ENCODE data around the gene CFAP46.
"Not testable (repeated sequence)": the region's sequence is repeated elsewhere in the genome, so short reads cannot be mapped to it uniquely, and the experiment has no call there.

CFAP46 gene

DNA sequence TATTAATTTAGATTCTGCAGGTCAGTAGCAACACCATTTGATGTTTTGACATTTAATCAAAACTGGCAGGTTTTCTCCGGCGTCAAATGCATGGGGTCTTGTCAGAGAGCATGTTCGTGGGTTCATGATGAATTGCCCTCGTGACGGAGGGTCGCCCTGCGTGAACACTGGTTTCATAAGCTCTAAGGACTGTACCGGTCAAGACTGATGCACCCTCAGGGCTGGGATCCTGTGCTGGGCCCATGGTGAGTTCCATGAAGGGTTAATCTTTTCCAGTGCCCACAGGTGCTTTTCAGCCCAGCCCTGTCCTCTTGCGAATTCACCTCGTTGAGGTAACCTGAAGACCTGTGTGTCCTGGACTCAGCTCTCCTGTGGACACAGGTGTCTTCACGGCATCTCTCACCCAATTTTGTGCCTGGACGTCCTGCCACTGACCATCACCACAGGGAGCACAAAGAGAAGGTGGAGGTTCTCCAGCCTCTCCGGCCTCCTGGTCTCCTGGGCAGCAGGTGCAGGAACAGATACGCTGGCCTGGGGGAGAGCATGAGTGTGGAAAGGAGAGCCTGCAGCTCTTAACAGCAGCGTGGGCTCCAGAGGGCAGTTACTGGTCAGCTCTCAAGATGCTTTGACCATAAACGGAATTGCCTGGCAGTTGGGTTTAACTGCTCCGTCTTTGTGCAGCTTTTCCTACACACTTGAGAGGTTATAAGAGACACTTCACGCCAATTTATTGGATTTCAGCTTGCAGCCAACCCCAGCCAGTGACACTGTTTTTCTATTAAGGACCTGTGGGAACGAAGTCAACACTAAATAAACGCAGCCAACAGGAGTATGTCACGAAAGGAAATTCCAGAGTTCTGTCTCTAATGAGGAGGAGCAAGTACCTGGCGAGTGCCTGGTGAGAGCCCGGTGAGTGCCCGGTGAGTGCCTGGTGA is 37.4 kb upstream of the CFAP46 start:
- DNase-seq: no peak

- no peak for DNase-seq
Observed at GRCh38 chr10:132978542-132978941, 36.2 kb upstream of the CFAP46 start.

DNA sequence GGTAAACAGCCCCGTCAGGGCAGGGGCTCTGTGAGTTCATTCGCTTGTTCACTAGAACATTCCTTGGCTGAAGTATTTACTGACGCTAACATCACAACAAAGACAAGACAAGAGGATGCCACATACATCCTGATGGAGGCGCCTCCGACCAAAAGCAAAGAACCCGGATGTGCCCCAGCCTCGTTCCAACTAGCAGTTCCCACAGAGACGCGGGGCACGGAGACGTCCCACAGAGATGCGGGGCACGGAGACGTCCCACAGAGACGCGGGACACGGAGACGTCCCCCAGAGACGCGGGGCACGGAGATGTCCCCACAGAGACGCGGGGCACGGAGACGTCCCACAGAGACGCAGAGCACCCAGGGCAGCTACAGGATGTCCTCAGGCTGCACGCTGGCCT is 35.4 kb upstream of the CFAP46 start:
- DNase-seq: no peak

GRCh38 chr10:132977076-132977475 is 34.7 kb upstream of the CFAP46 start:
- no peak for DNase-seq

- no peak for DNase-seq
Observed at GRCh38 chr10:132975831-132976682, 33.7 kb upstream of the CFAP46 start.

- no peak for DNase-seq
Observed at GRCh38 chr10:132974886-132975830, 32.8 kb upstream of the CFAP46 start.

DNA sequence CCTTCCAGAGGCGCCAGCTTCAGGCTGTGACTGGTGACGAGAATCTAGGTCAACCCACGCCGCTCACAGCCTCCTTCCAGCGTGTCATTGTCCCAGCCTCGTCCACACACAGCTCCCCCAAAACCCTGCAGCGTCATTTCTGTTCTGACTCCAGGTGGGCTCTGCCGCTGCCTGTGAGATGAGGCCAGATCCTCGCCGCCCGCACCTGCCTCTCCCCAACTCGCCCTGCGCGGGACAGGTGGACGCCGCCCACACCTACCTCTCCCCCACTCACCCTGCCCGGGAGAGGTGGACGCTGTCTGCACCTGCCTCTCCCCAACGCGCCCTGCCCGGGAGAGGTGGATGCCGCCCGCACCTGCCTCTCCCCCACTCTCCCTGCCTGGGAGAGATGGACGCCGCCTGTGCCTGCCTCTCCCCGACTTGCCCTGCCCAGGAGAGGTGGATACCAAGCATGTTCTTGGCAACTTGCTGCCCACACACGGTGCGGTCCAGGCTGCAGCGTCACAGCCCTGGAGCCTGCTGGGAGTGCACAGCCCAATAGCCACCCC is 32.0 kb upstream of the CFAP46 start:
- DNase-seq: no peak

DNA sequence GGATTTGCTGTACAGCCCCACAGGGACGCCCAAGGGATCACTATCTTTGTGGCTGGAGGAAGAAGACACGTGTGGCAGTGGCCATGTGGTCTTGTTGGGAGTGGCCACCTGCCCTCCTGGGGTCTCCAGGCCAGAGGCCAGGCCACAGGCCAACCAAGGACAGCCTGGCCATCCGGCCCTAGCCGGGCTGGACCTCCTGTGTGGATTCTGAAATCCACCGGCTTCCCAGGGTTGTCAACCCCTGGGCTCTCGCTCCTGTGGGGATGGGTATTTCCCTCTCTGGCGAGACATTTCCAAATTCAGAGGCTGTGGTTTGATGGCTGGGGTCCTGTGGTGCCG is 31.5 kb upstream of the CFAP46 start:
- DNase-seq: no peak

DNA sequence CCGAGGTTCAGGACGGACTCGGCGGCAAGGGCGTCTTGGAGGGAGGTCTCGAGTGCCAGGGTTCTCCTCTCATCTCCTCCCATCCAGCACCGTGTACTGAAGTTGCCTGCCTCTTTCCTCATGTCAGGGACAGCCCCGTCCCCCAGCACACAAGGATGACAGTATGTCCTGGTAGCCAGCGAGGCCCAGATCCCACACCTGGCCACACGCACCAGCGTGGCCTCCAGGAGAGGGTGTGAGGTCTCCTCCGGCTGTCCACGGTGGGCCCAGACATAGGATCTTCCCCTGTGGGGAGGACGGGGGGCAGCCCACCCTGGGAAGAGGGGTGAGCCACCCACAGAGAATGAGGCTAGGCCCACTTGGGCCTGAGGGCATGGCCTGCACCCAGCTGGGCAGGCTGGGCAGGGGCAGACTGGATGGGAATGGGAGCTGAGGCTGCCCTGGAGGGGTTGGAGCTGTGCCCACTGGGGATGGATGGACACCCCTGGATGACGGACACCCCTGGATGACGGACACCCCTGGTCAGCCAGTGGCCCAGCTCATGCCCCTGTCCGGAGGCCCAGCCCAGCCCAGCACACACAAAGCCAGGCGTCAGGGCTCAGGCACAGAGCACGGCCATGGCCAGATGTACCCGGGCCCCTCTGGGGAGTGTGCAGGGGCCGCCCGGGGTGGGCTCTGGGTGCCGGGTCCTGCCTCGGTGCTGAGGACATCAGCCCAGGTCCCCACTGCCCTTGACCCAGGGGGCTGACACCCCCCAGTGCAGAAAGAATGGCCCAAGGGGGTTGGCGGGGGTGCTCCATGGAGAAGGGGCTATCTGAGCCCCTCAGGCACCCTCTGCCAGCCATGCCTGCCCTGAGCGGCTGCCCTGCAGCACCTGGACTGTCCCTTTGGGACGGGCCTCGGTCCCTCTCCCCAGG is 30.9 kb upstream of the CFAP46 start:
- DNase-seq: no peak

GRCh38 chr10:132972149-132972985 is 30.0 kb upstream of the CFAP46 start:
- DNase-seq: no peak

- DNase-seq: no peak
Observed at GRCh38 chr10:132971448-132972148, 29.2 kb upstream of the CFAP46 start.

- no peak for DNase-seq
Observed at GRCh38 chr10:132970641-132971438, 28.5 kb upstream of the CFAP46 start.

- no peak for DNase-seq
Observed at GRCh38 chr10:132967540-132967939, 25.2 kb upstream of the CFAP46 start.

DNA sequence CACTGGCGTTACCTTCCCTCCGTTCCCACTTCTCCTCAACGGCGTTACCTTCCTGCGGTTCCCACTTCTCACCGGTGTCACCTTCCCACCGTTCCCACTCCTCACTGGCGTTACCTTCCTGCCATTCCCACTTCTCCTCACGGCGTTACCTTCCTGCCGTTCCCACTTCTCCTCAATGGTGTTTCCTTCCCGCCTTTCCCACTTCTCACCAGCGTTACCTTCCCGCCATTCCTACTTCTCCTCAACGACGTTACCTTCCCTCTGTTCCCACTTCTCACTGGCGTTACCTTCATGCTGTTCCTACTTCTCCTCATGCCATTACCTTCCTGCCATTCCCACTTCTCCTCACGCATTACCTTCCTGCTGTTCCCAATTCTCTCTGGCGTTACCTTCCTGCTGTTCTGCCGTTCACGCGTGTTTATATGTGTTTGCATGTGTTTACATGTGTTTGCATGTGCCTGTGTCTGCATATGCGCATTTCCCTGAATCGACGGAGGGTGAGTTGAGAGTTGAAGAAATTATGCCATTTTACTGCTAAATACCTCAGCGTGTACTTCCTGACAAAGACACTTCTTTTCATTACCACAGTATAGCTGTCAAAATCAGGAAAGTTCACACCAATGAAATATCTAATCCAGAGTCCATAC is 23.2 kb upstream of the CFAP46 start:
- DNase-seq: no peak

DNA sequence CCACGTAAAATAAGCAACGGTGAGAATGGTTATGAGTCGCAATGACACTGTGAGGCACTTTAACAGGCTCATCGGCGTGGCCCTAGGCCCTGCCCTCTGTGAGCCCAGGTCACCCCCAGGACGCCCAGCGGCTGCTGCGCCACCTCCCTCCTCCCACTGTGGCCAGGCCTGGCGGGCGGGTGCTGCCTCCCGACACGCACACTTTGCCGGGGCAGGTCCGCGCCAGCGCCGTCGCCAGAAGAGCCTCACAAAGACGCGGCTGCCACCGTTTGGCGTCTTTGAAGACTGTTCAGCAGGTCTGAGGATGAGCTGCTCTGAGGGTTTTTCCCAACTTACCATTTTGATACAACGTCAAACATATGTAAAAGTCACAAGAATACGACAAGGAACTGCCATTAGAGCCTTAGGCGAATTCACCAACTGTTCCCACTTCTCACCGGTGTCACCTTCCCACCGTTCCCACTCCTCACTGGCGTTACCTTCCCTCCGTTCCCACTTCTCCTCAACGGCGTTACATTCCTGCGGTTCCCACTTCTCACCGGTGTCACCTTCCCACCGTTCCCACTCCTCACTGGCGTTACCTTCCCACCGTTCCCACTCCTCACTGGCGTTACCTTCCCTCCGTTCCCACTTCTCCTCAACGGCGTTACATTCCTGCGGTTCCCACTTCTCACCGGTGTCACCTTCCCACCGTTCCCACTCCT is 22.5 kb upstream of the CFAP46 start:
- not testable (repeated sequence) for DNase-seq

DNA sequence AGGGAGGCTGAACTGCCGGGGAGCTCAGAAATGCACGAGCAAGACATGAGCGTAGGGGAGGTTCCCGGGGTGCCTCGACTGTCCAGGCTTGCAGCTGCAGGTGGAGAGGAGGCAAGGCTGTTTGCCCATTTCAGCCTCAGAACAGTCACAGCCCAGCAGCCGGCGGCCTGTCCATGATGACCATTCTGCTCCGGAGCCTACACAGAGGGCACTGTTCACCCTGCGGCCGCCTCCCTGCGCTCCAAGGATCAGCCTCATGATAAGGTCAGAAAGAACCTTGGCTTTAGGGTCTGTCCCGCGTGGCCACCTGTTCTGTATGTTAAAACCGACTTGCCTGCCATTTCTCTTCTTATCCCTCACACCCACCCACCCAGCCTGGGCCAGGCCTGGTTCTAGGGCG is 21.9 kb upstream of the CFAP46 start:
- DNase-seq: no peak

DNA sequence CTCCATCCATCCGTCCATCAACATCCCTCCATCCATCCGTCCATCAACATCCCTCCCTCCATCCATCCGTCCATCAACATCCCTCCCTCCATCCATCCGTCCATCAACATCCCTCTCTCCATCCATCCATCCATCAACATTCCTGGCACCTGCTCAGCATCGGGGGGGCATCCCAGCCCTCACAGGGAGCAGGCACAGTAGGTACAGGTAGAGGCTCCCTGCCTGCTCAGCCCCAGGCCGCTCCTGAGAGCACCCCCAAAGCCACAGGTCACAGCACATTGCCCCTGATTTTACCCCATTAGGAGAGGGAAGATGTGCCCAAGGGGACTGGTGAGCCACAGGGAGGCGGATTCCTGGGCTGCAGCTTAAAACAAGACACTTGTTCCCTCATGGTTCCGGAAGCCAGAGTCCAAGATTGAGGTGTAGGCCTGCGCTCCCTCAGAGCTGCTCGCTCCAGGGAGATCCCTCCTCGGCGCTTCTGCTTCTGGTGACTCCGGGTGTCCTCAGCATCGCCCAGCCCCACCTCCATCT is 21.1 kb upstream of the CFAP46 start:
- no peak for DNase-seq

Data from activated naive CD4-positive, alpha-beta T cell (primary cell).